NB4 (cell line): ENCODE data around the gene CDR2.

ENCODE experiments used
- CTCF ChIP-seq: IDR thresholded peaks from one replicate; pipeline ENCODE4 v1.5.1; 2012; ENCODE audit warnings: low read depth, low read length
- MAX ChIP-seq: IDR thresholded peaks from 2 replicates; pipeline ENCODE4 v1.6.1; 2011; ENCODE audit warnings: low read depth, low read length
- POLR2A ChIP-seq: IDR thresholded peaks from 2 replicates; pipeline ENCODE4 v1.6.1; 2011; ENCODE audit warnings: mild to moderate bottlenecking; ENCODE audit not compliant: insufficient read length; ENCODE audit errors: extremely low read depth

- TF ChIP-seq CTCF (no peak), MAX (no peak), POLR2A (no peak)
These were observed 7.0 kb upstream of the CDR2 start for GRCh38 chr16:22381392-22381791.
